Smooth muscle cell (in vitro differentiated cells): ENCODE measurements around the gene VSIG4. TPM values are rescaled to one million over a fixed set of nuclear protein-coding genes. Genes with fewer than 3 reads are reported as not detected.

Experiments
- DNase-seq: peaks from one replicate; lab custom pipeline; 2025; ENCODE audit not compliant: unreplicated experiment; lab: John Stamatoyannopoulos, UW
- H2AFZ ChIP-seq: fragments of 200-600 bp; sonication (generic); 2 replicates; pipeline ENCODE4 v1.6.0; 2016; ENCODE audit warnings: antibody characterized with exemption, low read depth, mild to moderate bottlenecking
- H3F3A ChIP-seq: fragments of 200-600 bp; sonication (generic); 2 replicates; pipeline ENCODE4 v1.6.0; 2017; ENCODE audit warnings: antibody characterized with exemption, low read depth
- H3K27ac ChIP-seq: fragments of 200-600 bp; sonication (generic); 2 replicates; pipeline ENCODE4 v1.5.1; 2016; ENCODE audit warnings: low read depth, mild to moderate bottlenecking
- H3K27me3 ChIP-seq: fragments of 200-600 bp; sonication (generic); 2 replicates; pipeline ENCODE4 v1.6.1; 2016; ENCODE audit warnings: low read depth, mild to moderate bottlenecking
- H3K36me3 ChIP-seq: fragments of 200-600 bp; sonication (generic); 2 replicates; pipeline ENCODE4 v1.5.1; 2016; ENCODE audit warnings: low read depth
- H3K4me1 ChIP-seq: fragments of 200-600 bp; sonication (generic); 2 replicates; pipeline ENCODE4 v1.5.1; 2016; ENCODE audit warnings: low read depth
- H3K4me2 ChIP-seq: fragments of 200-600 bp; sonication (generic); 2 replicates; pipeline ENCODE4 v1.6.0; 2016; ENCODE audit warnings: mild to moderate bottlenecking
- H3K4me3 ChIP-seq: fragments of 200-600 bp; sonication (generic); 2 replicates; pipeline ENCODE4 v1.5.1; 2016; ENCODE audit warnings: mild to moderate bottlenecking
- H3K79me2 ChIP-seq: fragments of 200-600 bp; sonication (generic); 2 replicates; pipeline ENCODE4 v1.6.0; 2016; ENCODE audit warnings: low read depth, mild to moderate bottlenecking
- H3K9ac ChIP-seq: fragments of 200-600 bp; sonication (generic); 2 replicates; pipeline ENCODE4 v1.6.0; 2016; ENCODE audit warnings: low read depth
- H3K9me3 ChIP-seq: fragments of 200-600 bp; sonication (generic); replicated peaks from 2 replicates; pipeline ENCODE4 v1.5.1; 2016; ENCODE audit warnings: low read depth
- H4K20me1 ChIP-seq: fragments of 200-600 bp; sonication (generic); 2 replicates; pipeline ENCODE4 v1.6.0; 2016; ENCODE audit warnings: low read depth
- WGBS: methylation state at CpG from one replicate; pipeline ENCODE4 v1.1.7; 2016; ENCODE audit warnings: low lambda C conversion rate; 5-methylcytosine and 5-hydroxymethylcytosine counted together
- polyA plus RNA-seq: library from polyadenylated mRNA; unstranded; fragments of >200 nt; fragmentation: Nextera tagmentation; extraction: Ambion mirVana; gene quantifications from 2 replicates; pipeline ENCODE4 v1.2.1, GENCODE V29; 2016
- total RNA-seq: library from RNA; depleted of rRNA; stranded (reverse); fragments of >200 nt; gene quantifications from 2 replicates; pipeline ENCODE4 v1.2.3, GENCODE V29; 2014
- TF ChIP-seq, protein P1 (sequence below): fragments of 200-600 bp; sonication (generic); IDR thresholded peaks from 2 replicates; pipeline ENCODE4 v1.5.1; 2017; ENCODE audit warnings: borderline replicate concordance, mild to moderate bottlenecking, antibody characterized with exemption; ENCODE audit not compliant: insufficient read depth, poor library complexity, severe bottlenecking

Gene VSIG4
- total and polyA plus RNA-seq, 2 experiments from 2014 or later, result not detected

GRCh38 chrX:66036231-66036630, 3.6 kb downstream of the VSIG4 start:
- 94% methylated on average over 1 of the region's 1 CpG for WGBS
- TF ChIP-seq, protein P1, sequence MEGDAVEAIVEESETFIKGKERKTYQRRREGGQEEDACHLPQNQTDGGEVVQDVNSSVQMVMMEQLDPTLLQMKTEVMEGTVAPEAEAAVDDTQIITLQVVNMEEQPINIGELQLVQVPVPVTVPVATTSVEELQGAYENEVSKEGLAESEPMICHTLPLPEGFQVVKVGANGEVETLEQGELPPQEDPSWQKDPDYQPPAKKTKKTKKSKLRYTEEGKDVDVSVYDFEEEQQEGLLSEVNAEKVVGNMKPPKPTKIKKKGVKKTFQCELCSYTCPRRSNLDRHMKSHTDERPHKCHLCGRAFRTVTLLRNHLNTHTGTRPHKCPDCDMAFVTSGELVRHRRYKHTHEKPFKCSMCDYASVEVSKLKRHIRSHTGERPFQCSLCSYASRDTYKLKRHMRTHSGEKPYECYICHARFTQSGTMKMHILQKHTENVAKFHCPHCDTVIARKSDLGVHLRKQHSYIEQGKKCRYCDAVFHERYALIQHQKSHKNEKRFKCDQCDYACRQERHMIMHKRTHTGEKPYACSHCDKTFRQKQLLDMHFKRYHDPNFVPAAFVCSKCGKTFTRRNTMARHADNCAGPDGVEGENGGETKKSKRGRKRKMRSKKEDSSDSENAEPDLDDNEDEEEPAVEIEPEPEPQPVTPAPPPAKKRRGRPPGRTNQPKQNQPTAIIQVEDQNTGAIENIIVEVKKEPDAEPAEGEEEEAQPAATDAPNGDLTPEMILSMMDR, result no peak
- Histone ChIP-seq H3K4me2 (no peak overlapping the region), H3K9me3 (no peaks in the 10 kb centered on the region), H4K20me1 (no peaks in the 10 kb centered on the region), H3K36me3 (no peaks in the 10 kb centered on the region), H3F3A (no peaks in the 10 kb centered on the region), H3K27ac (no peak overlapping the region), H3K27me3 (no peaks in the 10 kb centered on the region), H2AFZ (no peak overlapping the region), H3K79me2 (no peaks in the 10 kb centered on the region), H3K9ac (no peak overlapping the region), H3K4me1 (no peaks in the 10 kb centered on the region), H3K4me3 (no peak overlapping the region)
- DNase-seq, result no peak

GRCh38 chrX:66035667-66036066, 4.2 kb downstream of the VSIG4 start:
- Histone ChIP-seq H3F3A (no peaks in the 10 kb centered on the region), H3K9me3 (no peaks in the 10 kb centered on the region), H3K4me1 (no peaks in the 10 kb centered on the region), H3K79me2 (no peaks in the 10 kb centered on the region), H4K20me1 (no peaks in the 10 kb centered on the region), H3K4me2 (no peak overlapping the region), H3K4me3 (no peak overlapping the region), H3K27me3 (no peaks in the 10 kb centered on the region), H3K36me3 (no peaks in the 10 kb centered on the region), H2AFZ (no peak overlapping the region), H3K9ac (no peak overlapping the region), H3K27ac (no peak overlapping the region)
- TF ChIP-seq, protein P1, result no peak
- DNase-seq, result no peak

- Histone ChIP-seq H3K36me3 (no peaks in the 10 kb centered on the region), H3K27me3 (no peaks in the 10 kb centered on the region), H3K27ac (no peak overlapping the region), H3K9me3 (no peaks in the 10 kb centered on the region), H3K79me2 (no peaks in the 10 kb centered on the region), H3K4me1 (no peaks in the 10 kb centered on the region), H3K4me3 (no peak overlapping the region), H3K4me2 (no peak overlapping the region), H3F3A (no peaks in the 10 kb centered on the region), H3K9ac (no peak overlapping the region), H2AFZ (no peak overlapping the region), H4K20me1 (no peaks in the 10 kb centered on the region)
- whole genome bisulfite sequencing, result 51% methylated on average over 7 of the region's 7 CpGs
- no peak for DNase-seq
- TF ChIP-seq, protein P1, result peak; percentile 37
Observed at GRCh38 chrX:66030505-66031317, 9.2 kb downstream of the VSIG4 start.

- H3K36me3 ChIP-seq, result no peaks in the 10 kb centered on the region
- 58% methylated on average over 2 of the region's 2 CpGs for WGBS
Observed at GRCh38 chrX:66028936-66029335, 10.9 kb downstream of the VSIG4 start.

More at GRCh38 chrX:66028936-66029335, 10.9 kb downstream of the VSIG4 start:
- no peak overlapping the region for H3K9ac ChIP-seq
- H2AFZ ChIP-seq, result no peak overlapping the region
- H4K20me1 ChIP-seq, result no peaks in the 10 kb centered on the region
- no peak overlapping the region for H3K27ac ChIP-seq
- H3K4me3 ChIP-seq, result no peak overlapping the region
- no peak for DNase-seq
- TF ChIP-seq, protein P1, result no peak
- no peaks in the 10 kb centered on the region for H3K27me3 ChIP-seq
- no peaks in the 10 kb centered on the region for H3K9me3 ChIP-seq
- H3K79me2 ChIP-seq, result no peaks in the 10 kb centered on the region
- H3F3A ChIP-seq, result no peaks in the 10 kb centered on the region
- H3K4me2 ChIP-seq, result no peak overlapping the region
- no peaks in the 10 kb centered on the region for H3K4me1 ChIP-seq
